ENCODE measurements around the gene PHLDB1.
"Not testable (repeated sequence)": the region's sequence is repeated elsewhere in the genome, so short reads cannot be mapped to it uniquely, and the experiment has no call there.

Gene PHLDB1

DNA sequence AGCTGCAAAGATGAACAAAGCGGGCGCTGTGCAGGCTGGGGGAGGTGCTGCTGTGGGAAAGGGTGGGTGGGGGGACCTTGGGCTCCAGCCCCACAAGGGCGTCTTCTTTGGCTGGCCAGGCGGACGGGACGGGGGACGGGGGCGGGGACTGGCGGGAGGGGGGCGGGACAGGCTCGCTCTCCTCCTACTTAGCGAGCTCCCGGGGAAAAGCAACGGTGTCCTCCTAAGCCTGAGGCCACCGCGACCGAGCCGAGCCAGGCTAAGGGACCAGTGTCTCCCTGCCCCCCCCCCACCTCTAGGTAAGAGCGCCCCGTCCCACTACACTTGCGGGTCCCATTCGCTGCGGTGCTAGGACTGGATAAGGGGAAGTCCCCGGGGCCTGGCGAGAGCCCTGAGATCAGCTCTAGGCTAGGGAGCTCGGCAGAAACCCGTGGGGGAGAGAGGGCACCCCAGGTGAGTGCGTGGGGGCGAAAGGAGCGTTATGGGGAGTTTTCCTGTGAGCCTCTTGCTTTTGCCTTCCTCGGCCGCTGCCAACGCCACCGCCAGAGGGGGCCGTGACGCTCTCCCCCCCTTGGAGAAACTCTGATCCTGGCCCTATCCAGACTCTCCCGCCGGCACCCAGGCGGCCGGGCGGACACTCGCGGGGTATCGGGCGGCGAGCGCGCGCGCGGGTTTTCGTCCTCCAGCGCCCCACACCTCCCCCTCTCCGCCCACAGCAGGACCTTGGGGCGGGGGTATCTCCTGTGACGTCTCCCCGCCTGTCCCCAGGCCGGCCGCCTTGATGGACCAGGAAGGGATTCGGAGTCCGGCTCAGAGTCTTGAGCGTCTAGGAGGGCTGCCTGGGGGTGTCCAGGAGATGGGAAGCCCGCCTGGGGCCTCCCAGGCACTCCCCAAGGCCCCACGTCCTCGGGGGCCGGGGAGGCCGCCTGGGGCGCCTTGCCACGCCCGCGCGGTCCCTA, at the start of gene PHLDB1:
TSS of gene PHLDB1 (plus strand) at position 215 of the 959 bp plus-strand sequence. CDS start 6,222 bp downstream, outside the sequence.
- DNase-seq (ENCODE audit: low read depth in 2 of 2), result peak in 1 of 2 experiments; percentile 39

DNA sequence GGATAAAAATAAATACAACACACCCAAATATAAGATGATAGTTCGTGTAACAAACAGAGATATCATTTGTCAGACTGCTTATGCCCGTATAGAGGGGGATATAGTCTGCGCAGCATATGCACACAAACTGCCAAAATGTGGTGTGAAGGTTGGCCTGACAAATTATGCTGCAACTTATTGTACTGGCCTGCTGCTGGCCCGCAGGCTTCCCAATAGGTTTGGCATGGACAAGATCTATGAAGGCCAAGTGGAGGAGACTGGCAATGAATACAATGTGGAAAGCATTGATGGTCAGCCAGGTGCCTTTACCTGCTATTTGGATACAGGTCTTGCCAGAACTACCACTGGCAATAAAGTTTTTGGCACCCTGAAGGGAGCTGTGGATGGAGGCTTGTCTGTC, 46.6 kb upstream of the PHLDB1 start:
- DNase-seq (ENCODE audit: low read depth in 2 of 2), result no peak

DNA sequence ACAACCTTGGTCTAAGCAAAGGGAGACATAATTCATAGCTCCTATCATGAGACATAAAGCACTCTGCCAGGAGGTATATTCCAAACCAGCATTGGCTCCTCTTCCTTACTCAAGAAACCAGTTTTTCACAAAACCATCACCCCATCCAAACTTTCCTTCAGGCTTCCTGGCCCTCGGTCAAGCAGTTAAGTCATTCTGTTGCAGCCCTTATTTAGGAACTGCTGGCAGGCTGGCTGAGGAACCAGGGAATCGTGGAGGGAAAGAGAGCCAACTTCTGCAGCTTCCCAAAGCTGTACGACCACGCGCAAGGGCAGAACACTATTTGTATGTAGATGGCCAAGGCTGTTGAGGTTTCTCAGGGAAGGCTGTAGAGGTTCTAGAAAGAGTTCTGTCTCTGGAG, 42.4 kb upstream of the PHLDB1 start:
- no peak for DNase-seq (ENCODE audit: low read depth in 2 of 2)

DNA sequence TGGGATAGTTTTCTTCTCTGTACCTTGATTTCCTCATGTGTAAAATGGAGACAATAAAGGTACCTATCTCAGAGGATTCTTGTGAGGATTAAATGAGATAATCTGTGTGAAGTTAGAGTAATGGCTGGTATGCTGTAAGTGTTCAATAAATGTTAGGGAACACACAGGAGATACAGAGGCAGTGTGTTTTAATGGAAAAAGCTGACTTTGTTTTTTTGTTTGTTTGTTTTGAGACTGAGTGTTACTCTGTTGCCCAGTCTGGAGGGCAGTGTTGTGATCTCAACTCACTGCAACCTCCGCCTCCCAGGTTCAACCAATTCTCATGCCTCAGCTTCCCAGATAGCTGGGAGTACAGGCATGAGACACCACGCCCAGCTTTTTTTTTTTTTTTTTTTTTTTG, 37.7 kb upstream of the PHLDB1 start:
- no peak for DNase-seq (ENCODE audit: low read depth in 2 of 2)

DNA sequence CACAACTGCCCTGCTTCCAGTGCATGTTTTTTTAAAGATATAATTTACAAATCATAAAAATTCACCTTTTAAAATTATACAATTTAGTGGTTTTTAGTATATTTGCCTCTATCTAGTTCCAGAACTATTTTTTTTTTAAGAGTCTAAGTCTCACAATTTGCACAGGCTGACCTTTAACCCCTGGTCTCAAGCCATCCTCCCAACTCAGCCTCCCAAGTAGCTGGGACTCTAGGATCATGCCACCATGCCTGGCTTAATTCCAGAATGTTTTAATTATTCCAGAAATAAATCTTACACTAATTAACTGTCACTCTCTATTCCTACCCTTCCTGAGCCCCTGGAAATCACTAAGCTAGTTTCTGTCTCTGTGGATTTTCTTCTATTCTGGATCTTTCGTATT, 36.6 kb upstream of the PHLDB1 start:
- DNase-seq (ENCODE audit: low read depth in 2 of 2), result no peak

DNA sequence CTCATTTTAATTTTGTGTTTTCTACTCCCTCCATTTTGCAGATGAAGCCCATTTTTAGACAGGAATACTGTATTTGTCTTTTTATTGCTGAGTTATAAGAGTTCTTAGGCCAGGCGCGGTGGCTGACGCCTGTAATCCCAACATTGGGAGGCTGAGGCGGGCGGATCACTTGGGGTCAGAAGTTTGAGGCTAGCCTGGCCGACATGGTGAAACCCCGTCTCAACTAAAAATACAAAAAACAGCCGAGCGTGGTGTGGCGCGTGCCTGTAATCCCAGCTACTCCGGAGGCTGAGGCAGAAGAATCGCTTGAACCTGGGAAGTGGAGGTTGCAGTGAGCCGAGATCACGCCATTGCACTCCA, 35.7 kb upstream of the PHLDB1 start:
- DNase-seq (ENCODE audit: low read depth in 2 of 2), result peak in 1 of 2 experiments; percentile 7

DNA sequence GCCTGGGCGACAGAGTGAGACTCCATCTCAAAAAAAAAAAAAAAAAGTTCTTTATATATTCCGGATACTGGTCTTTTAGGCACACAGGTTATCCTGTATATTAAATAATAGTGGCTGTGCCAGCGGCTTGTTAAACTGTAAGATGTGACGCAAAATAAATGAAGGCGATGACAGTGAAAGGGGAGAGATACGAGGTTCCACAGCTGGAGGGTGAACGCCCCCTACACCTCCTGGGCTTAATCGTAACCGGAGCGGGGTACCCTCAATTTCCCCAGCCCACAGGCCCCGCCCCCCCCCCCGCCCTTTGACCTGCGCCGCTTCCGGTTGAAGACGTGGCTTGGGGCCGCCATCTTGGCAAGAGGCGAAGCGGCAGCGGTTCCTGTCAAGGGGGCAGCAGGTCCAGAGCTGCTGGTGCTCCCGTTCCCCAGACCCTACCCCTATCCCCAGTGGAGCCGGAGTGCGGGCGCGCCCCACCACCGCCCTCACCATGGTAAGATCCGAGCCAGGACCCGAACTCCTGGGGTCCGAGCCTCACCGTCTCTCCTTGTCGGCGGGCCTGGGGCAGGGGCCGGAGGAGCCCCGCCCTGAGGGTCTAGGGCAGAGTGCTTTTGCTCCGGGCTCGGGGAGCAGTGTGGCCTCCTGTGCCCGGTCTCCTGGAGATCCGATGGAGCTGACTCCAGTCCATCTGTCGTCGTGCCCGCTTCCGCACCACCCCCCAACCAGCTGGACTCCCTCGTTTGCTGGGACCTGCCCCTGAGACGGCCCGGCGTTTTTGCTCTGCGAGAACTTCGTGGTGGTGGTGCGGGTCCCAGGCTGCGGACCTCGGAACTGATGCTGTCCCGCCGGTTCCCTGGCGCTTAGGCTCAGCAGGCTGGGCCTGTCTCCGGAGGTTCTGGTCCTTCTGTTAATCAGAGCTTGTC, 35.1 kb upstream of the PHLDB1 start, which contains the start of gene ARCN1:
TSS of gene ARCN1 (plus strand) at position 349 of the 920 bp plus-strand sequence. CDS start at position 488, 139 bp downstream.
- DNase-seq (ENCODE audit: low read depth in 2 of 2), result peak; percentile 65 to 66

DNA sequence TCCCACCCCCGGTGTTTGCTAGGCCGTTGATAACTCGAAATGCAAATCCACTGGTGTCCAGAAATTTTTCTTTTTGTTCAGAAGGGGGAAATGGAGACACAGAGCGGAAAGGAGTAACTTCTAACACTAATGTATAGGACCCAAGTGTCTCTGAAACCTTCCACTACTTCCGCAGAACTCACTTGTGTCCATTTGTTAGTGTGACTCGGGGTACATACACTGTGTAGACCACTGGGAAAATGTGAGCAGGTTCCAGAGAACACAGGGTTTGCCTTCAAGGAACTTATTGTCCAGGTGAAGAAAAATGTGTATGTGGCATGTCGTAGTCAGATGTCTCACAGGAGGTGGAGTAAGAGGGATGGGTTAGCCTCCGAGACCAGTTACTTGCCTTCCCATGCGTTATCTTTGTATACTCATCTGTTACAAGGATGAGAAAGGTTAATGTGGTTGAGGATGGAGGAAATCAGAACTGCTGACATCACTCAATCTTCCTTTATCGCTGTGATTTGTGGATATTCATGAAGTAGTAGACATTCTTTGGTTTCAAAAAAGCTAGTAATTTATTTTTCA, 34.3 kb upstream of the PHLDB1 start:
- DNase-seq (ENCODE audit: low read depth in 2 of 2), result peak in 1 of 2 experiments; percentile 2

DNA sequence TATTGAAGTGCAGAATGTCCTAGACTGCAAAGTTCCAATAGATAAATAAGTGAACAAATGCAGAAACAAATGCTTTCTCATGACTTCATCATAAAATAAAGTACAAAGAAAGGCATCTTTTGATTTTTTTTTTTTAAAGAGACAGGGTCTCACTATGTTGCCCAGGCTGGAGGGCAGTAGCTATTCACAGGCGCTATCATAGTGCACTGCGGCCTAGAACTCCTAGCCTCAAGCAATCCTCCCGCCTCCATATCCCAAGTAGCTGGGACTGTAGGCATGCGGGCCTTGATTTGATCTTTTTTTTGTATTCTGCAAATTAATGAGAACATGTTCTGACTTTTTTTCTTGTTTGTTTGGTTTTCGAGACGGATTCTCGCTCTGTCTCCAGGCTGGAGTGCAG, 32.8 kb upstream of the PHLDB1 start:
- no peak for DNase-seq (ENCODE audit: low read depth in 2 of 2)

DNA sequence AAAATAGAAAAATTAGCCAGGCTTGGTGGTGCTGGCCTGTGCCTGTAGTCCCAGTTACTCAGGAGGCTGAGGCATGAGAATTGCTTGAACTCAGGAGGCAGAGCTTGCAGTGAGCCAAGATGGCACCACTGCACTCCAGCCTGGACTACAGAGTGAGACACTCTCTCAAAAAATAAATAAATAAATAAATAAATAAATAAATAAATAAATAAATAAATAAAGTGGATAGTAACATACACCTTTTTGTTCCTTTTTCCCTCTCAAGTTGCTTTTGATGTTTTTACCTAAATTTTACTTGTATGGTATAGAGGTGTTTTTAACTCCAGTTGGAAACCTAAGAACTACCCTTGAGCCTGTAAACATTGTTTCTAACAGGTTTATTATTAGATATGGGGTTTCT, 29.4 kb upstream of the PHLDB1 start:
- DNase-seq (ENCODE audit: low read depth in 2 of 2), result not testable (repeated sequence)

DNA sequence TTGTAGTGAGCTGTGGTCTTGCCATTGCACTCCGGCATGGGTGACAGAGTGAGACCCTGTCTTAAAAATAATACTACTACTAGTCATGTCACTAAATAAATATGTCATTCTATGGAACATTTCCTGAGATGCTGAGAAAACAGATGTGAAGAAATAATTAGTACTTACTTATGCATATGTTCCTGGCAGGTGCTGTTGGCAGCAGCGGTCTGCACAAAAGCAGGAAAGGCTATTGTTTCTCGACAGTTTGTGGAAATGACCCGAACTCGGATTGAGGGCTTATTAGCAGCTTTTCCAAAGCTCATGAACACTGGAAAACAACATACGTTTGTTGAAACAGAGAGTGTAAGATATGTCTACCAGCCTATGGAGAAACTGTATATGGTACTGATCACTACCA, 26.4 kb upstream of the PHLDB1 start:
- no peak for DNase-seq (ENCODE audit: low read depth in 2 of 2)

DNA sequence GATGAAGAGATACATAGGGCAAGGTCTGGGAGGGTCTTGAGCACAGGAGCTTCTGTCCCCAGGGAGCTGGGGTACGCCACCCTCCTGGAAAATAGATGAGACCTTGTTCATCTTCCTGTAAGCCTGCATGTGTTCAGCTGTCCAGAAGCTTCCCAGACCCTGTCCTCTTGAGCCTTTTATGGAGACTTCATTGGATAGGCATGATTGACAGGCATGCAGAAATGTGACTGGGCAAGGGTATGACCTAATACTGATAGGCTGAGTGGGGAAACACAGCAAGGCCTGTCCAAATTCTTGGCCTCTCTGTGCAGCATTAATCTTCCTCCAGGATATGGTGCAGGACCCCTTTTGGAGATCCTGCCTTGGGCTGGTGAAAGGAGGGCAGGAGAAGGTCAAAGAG, 19.5 kb upstream of the PHLDB1 start:
- no peak for DNase-seq (ENCODE audit: low read depth in 2 of 2)

DNA sequence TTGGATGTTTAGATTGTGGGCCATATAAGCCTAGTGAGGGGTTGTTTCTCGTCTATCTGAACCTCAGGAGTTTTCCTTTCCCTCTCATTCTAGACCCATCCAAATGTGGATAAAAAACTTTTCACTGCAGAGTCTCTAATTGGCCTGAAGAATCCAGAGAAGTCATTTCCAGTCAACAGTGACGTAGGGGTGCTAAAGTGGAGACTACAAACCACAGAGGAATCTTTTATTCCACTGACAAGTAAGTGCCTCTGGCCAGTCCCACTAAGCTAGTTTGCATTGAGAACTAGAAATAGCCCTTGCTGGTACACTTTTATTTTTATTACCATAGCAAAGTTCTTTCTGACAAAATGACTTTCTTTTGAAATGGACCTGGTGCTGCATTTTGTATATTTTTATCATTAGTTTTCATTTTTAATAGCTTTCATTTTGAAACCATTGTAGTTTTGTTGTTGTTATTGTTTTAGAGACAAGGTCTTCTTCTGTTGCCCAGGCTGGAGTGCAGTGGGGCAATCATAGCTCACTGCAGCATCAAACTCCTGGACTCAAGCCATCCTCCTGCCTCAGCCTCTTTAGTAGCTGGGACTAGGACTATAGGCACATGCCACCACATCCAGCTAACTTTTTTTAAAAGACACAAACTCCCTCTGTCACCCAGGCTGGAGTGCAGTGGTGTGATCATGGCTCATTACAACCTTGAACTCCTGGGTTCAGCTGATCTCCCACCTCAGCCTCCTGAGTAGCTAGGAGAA, 14.6 kb upstream of the PHLDB1 start:
- DNase-seq (ENCODE audit: low read depth in 2 of 2), result no peak

DNA sequence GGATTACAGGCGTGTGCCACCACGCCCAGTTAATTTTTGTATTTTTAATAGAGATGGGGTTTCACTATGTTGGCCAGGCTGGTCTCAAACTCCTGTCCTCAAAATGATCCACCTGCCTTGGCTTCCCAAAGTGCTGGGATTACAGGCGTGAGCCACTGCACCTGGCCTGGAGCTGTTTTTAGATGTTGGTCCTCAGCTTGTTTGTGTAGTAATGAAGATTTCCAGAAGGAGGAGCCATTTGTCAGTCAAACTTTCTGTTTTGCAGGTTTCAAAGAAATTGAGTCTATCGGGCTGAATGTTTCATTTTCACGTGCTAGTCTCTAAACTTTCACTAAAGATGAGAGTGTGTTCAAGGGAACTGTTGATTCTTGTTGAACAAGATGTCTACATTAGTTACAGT, 12.4 kb upstream of the PHLDB1 start:
- DNase-seq (ENCODE audit: low read depth in 2 of 2), result not testable (repeated sequence)

DNA sequence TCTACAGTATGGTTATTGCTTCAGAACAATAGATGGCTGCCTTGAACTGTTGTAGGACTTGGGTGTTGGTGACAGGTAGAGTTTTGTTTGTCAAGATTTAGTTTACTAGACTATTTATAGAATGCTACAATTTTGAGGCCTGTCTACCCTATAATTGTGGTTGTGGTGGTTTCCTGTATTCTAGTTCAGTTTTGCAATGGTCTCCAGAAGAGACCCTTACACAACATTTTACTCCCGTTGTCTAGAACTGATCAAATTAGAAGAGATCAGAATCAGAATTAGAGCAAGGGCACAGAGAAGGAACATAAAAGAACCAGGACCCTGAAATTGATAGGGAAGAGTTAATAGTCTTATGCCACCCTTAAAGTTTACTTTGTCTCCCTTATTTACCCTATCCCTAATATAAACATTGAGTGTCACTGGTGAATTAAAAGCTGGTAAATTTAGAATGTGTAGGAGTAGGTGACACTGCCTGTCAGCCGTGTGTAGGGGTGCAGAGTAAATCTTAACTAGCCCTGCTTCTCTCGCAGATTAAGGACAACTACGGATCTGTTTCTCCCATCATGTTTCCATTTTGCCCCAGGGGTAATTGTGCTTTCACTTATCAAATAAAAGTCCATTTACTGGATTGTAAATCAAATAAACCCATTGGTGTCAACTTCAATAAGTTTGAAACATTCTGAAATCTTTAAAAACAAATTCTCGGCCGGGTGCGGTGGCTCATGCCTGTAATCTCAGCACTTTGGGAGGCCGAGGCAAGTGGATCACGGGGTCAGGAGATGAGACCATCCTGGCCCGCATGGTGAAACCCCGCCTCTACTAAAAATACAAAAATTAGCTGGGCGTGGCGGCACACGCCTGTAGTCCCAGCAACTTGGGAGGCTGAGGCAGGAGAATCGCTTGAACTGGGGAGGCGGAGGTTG, 10.9 kb upstream of the PHLDB1 start:
- DNase-seq (ENCODE audit: low read depth in 2 of 2), result no peak

DNA sequence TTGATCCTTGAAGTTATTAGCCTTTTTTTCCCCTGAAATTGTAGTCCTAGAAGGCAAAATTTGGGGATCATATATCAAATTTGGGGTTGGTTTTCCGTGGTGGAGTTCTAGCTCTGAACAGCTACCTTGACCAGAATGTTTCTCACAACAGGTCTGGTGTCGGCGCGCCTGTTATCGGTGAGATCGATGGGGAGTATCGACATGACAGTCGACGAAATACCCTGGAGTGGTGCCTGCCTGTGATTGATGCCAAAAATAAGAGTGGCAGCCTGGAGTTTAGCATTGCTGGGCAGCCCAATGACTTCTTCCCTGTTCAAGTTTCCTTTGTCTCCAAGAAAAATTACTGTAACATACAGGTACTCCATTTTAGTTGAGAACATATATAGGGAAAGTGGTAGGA, 9.9 kb upstream of the PHLDB1 start:
- no peak for DNase-seq (ENCODE audit: low read depth in 2 of 2)

DNA sequence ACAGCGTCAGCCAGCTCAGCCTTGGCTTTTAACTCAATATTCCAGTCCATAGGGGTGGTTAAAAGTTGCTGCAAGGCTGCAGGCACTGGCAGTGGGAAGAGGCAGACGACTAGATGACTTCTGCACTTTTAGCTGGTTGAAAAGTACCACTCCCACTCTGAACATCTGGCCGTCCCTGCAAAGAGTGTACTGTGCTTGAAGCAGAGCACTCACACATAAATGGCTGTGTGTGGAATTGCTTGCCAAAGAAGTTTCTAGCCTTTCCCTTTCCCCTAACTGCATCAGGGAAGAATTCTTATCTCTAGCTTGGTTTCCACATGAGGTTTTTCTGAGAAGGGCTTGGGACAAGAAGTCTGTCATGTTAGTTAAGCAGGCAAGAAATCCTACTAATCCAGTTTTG, 5.1 kb upstream of the PHLDB1 start:
- no peak for DNase-seq (ENCODE audit: low read depth in 2 of 2)

DNA sequence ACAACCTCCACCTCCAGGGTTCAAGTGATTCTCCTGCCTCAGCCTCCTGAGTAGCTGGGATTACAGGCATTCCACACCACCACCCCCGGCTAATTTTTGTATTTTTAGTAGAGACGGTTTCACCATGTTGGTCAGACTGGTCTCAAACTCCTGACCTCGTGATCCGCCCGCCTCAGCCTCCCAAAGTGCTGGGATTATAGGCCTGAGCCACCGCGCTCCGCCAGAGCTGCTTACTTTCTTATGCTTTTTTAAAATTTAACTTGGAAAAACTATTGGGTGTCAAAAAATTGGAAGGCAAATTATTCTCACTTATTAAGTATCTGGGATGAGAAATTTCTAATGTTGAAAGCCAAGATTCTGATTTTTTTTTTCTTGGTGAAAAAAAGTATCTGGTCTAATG, 3.7 kb upstream of the PHLDB1 start:
- not testable (repeated sequence) for DNase-seq (ENCODE audit: low read depth in 2 of 2)

DNA sequence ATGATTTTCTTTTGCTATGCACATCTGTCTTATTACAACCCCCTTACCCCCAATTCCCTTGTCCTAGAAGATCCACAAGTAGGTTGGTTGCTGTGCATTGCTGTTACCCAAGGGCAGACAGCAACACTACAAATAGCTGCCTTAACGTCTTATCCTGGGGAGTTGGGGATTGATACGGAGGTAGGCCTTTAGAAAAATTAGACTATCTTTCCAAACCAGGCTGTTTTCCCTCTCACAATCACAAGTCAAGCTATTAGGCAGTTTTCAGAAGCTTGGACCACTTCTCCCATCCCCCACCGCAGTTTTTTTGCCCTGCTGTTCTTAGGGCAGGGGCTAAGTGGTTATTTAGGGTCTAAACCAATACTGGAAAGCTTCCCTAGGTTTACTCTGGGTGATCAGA, 2.8 kb upstream of the PHLDB1 start:
- DNase-seq (ENCODE audit: low read depth in 2 of 2), result no peak

All from stimulated activated CD4-positive, alpha-beta T cell treated with anti-CD3 and anti-CD28 coated beads, Interleukin-12 subunit alpha, Interleukin-12 subunit beta, amount 100 ng/mL, for 24 hours (primary cell).